ENCODE data around the gene CCDC33. TPM values are rescaled to one million over a fixed set of nuclear protein-coding genes. Genes with fewer than 3 reads are reported as not detected.

CCDC33 gene
- total and polyA plus RNA-seq, 10 donors = 0.08 TPM; not detected in 9

- Histone ChIP-seq H3K27me3 (replicated peaks in 1 of 7) (peaks cover 0 to 52% (median 3%) of the 10 kb centered on the region in 7 donors), H3K36me3 (no peaks in the 10 kb centered on the region), H3K27ac (no peak overlapping the region), H3K4me1 (peaks cover 0 to 13% (median 8%) of the 10 kb centered on the region in 6 donors), H3K9me3 (no peaks in the 10 kb centered on the region), H3K4me3 (no peak overlapping the region)
- TF ChIP-seq CTCF (IDR thresholded peaks at IDR 0.05 in 8 of 11, conservative IDR thresholded peaks at IDR 0.05 in 3 of 11) (no peak), POLR2AphosphoS5 (IDR thresholded peaks at IDR 0.05) (no peak), POLR2A (IDR thresholded peaks at IDR 0.05) (no peak)
- intact Hi-C loops (cut with DNase I; ENCODE audit: low total_unique reads) = no loop called here
- 47 to 83% (median 72%) methylated on average over 3 of the region's 3 CpGs for WGBS, 5 donors
- DNase-seq = no peak
Measured at GRCh38 chr15:74293021-74293810, 57.1 kb downstream of the CCDC33 start.

GRCh38 chr15:74294010-74294409 lies 57.9 kb downstream of the CCDC33 start:
- Histone ChIP-seq H3K27me3 (replicated peaks in 1 of 7) (peaks cover 0 to 50% (median 3%) of the 10 kb centered on the region in 7 donors), H3K36me3 (no peaks in the 10 kb centered on the region), H3K9me3 (no peaks in the 10 kb centered on the region), H3K4me1 (peaks cover 0 to 13% (median 8%) of the 10 kb centered on the region in 6 donors), H3K4me3 (no peak overlapping the region), H3K27ac (no peak overlapping the region)
- intact Hi-C loops (cut with DNase I; ENCODE audit: low total_unique reads) = no loop called here
- DNase-seq = no peak
- WGBS, 5 donors = 64 to 82% (median 81%) methylated on average over 1 of the region's 1 CpG
- TF ChIP-seq POLR2AphosphoS5 (IDR thresholded peaks at IDR 0.05) (no peak), POLR2A (IDR thresholded peaks at IDR 0.05) (no peak)

- 41 to 61% (median 60%) methylated on average over 5 to 6 of the region's 6 CpGs for WGBS, 5 donors
- intact Hi-C loops (cut with DNase I; ENCODE audit: low total_unique reads) = no loop called here
- no peak for DNase-seq
- Histone ChIP-seq H3K4me3 (no peak overlapping the region), H3K27ac (no peak overlapping the region), H3K4me1 (peaks cover 0 to 11% (median 7%) of the 10 kb centered on the region in 6 donors), H3K27me3 (replicated peaks in 1 of 7) (peaks cover 0 to 49% (median 3%) of the 10 kb centered on the region in 7 donors), H3K36me3 (no peaks in the 10 kb centered on the region), H3K9me3 (no peaks in the 10 kb centered on the region)
- TF ChIP-seq CTCF (IDR thresholded peaks at IDR 0.05 in 8 of 11, conservative IDR thresholded peaks at IDR 0.05 in 3 of 11) (no peak), POLR2AphosphoS5 (IDR thresholded peaks at IDR 0.05) (no peak), POLR2A (IDR thresholded peaks at IDR 0.05) (no peak)
Measured at GRCh38 chr15:74295800-74296199, 59.7 kb downstream of the CCDC33 start.

- 13 to 48% (median 15%) methylated on average over 1 of the region's 1 CpG for WGBS, 5 donors
Measured at GRCh38 chr15:74297887-74298286, 61.8 kb downstream of the CCDC33 start.

More at GRCh38 chr15:74297887-74298286, 61.8 kb downstream of the CCDC33 start:
- intact Hi-C loops (cut with DNase I; ENCODE audit: low total_unique reads) = no loop called here
- Histone ChIP-seq H3K27me3 (replicated peaks in 1 of 7) (peaks cover 0 to 47% (median 0%) of the 10 kb centered on the region in 7 donors), H3K36me3 (no peaks in the 10 kb centered on the region), H3K9me3 (no peaks in the 10 kb centered on the region), H3K27ac (no peak overlapping the region), H3K4me3 (no peak overlapping the region), H3K4me1 (peaks cover 0 to 7% (median 3%) of the 10 kb centered on the region in 6 donors)
- TF ChIP-seq POLR2AphosphoS5 (IDR thresholded peaks at IDR 0.05) = no peak
- no peak for TF ChIP-seq POLR2A (IDR thresholded peaks at IDR 0.05)
- no peak for TF ChIP-seq CTCF (IDR thresholded peaks at IDR 0.05 in 8 of 11, conservative IDR thresholded peaks at IDR 0.05 in 3 of 11)
- DNase-seq = no peak

All from spleen (tissue), 11 donors.